ELR (cell line): ENCODE measurements around the gene SLC25A17.
"Not testable (repeated sequence)": the region's sequence is repeated elsewhere in the genome, so short reads cannot be mapped to it uniquely, and the experiment has no call there.

Source experiments
- DNase-seq: peaks from one replicate; pipeline ENCODE4 v3.0.0-alpha.2; 2015; ENCODE audit warnings: low read depth

The SLC25A17 gene

DNA sequence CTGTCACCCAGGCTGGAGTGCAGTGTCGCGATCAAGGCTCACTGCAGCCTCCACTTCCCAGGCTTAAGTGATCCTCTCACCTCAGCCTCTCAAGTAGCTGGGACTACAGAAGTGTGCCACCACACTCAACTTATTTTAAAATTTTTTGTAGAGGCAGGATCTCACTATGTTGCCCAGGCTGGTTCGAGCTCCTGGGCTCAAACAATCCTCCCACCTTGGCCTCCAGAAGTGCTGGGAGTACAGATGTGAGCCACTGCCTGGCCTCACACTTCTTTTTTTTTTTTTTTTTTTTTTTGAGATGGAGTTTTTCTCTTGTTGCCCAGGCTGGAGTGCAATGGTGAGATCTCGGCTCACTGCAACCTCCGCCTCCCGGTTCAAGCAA lies 99.0 kb downstream of the SLC25A17 start:
- DNase-seq: not testable (repeated sequence)
